ENCODE results near the gene VSIG1.

GRCh38 chrX:108123591-108124366 lies 78.9 kb downstream of the VSIG1 start:
- TF ChIP-seq POLR2A (IDR thresholded peaks at IDR 0.05; ENCODE audit: low read length): no peak
- TF ChIP-seq GATA1 (IDR thresholded peaks at IDR 0.05; ENCODE audit: low read depth, low read length): no peak

Measured in erythroblast (primary cell).